ENCODE results near the gene ANGPT4.

ANGPT4 gene

DNA sequence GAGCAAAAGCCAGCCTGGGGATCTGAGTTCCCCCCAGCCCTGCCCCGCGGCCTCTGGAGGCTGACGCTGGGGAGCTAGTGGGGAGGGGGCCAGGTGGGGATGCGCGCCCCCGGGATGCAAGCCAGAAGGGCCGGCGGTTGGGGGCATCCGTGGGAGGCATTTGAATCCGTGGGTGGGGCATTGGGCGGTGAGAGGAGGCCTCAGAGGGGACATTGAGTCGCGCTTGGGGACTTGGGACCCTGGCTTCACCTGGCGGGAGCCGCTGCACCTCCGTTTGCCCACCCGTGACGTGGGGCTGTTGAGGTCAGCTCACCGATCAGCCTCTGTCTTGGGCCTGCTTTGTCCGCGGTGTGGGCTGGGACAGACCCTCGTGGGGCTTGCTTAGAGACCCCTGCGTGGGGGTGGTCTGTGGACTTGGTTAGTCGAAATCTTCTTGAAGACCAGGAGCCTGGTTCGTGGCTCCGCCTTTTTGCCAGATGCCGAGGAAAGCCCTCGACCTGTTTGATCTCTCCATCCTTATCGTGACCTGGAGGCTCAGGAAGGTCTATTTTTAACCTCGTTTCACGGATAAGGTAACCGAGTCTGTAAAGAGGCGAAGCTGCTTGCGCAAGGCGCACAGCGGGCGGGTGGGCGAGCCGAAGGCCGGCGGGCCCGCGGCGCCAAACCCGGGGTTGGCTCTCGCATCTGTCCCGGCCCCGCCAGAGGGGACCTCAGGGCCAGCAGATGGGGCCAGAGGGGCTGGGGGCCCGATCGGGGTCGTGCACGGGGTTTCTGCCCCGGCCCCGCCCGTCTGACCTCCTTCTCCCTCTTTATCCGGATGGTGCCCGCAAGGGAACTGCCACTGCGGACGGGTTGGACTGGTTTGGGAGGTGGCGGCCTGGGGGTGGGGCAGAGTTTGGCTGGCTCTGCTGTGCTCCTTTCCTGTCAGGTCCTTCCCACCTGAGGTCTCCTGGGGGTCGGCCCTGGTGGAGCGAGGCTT lies 74.3 kb downstream of the ANGPT4 start:
- no peak overlapping the region for H3K27ac Mint-ChIP-seq
- H3K4me3 Mint-ChIP-seq, result peak overlapping the region; percentile 76
- H3K9me3 Mint-ChIP-seq, result no peaks in the 10 kb centered on the region
- peaks cover 5% of the 10 kb centered on the region for H3K36me3 Mint-ChIP-seq (ENCODE audit: low read depth)
- H3K4me1 Mint-ChIP-seq (ENCODE audit: low read depth), result peaks cover 47% of the 10 kb centered on the region
- no peaks in the 10 kb centered on the region for H3K27me3 Mint-ChIP-seq

DNA sequence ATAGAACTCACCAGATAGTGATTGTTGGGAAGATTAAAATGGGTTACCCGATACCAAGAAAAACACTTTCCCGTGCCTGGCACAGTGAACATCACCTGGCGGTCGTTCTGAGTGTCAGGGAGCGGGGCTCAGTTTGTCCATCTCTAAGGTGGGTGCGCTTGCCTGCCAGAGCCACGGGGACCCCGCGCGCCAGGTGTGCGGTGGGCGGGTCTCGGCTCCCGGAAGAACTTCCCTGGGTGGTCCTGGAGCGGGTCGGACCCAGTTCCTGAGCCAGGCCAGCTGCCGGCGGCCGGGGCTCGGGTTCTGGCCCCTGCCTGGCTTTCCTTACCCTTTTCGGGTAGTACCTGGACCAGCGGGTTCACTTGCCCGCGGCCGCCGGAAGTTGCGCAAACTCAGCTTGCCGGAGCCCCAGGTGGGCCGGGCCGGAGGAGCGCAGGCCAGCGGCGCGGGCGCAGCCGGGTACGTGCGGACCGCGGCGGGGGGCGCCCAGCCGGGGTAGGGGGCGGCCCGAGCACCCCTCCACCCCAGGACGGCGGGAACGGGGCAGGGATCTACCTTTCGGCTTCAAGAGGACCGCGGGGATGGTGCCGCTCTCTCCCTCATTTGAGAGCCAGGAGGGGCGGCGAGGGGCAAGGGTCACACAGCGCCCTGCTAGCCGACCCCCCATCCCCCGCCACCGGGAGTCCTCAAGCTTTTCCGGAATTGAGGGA lies 75.1 kb downstream of the ANGPT4 start:
- H3K4me3 Mint-ChIP-seq, result peak overlapping the region; percentile 76
- peaks cover 47% of the 10 kb centered on the region for H3K4me1 Mint-ChIP-seq (ENCODE audit: low read depth)
- H3K27me3 Mint-ChIP-seq, result no peaks in the 10 kb centered on the region
- no peaks in the 10 kb centered on the region for H3K9me3 Mint-ChIP-seq
- peaks cover 5% of the 10 kb centered on the region for H3K36me3 Mint-ChIP-seq (ENCODE audit: low read depth)
- no peak overlapping the region for H3K27ac Mint-ChIP-seq

GRCh38 chr20:840503-840857 lies 75.7 kb downstream of the ANGPT4 start:
- H3K4me3 Mint-ChIP-seq, result peak overlapping the region; percentile 57
- H3K27ac Mint-ChIP-seq, result no peak overlapping the region
- H3K36me3 Mint-ChIP-seq (ENCODE audit: low read depth), result peaks cover 5% of the 10 kb centered on the region
- H3K27me3 Mint-ChIP-seq, result no peaks in the 10 kb centered on the region
- H3K9me3 Mint-ChIP-seq, result no peaks in the 10 kb centered on the region
- peaks cover 47% of the 10 kb centered on the region for H3K4me1 Mint-ChIP-seq (ENCODE audit: low read depth)

DNA sequence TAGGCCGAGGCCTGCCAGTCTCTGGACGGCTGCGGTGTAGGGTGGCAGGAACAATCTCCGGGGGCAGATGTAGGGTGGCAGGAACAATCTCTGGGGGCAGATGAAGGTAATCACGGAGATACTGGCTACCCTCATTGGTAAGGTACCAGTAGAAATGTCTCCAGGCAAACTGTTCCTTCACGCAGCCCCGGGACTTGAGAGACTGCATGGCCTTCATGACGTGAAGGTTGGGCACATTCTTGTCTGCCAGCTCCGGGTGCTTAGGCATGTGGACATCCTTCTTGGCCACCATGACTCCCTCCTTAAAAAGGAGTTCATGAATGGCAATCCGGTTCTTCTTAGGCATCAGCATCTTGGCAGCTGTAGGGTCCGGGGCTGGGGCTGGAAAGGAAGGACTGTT lies 76.5 kb downstream of the ANGPT4 start:
- no peak overlapping the region for H3K4me3 Mint-ChIP-seq
- H3K27me3 Mint-ChIP-seq, result no peaks in the 10 kb centered on the region
- H3K36me3 Mint-ChIP-seq (ENCODE audit: low read depth), result peaks cover 5% of the 10 kb centered on the region
- no peak overlapping the region for H3K27ac Mint-ChIP-seq
- no peaks in the 10 kb centered on the region for H3K9me3 Mint-ChIP-seq
- peaks cover 54% of the 10 kb centered on the region for H3K4me1 Mint-ChIP-seq (ENCODE audit: low read depth)

GRCh38 chr20:839015-839414 lies 77.1 kb downstream of the ANGPT4 start:
- Mint-ChIP-seq H3K36me3 (ENCODE audit: low read depth) (peaks cover 5% of the 10 kb centered on the region), H3K27me3 (no peaks in the 10 kb centered on the region), H3K27ac (no peak overlapping the region), H3K4me1 (ENCODE audit: low read depth) (peaks cover 54% of the 10 kb centered on the region), H3K9me3 (no peaks in the 10 kb centered on the region), H3K4me3 (no peak overlapping the region)

GRCh38 chr20:836190-836589 lies 79.9 kb downstream of the ANGPT4 start:
- Mint-ChIP-seq H3K4me1 (ENCODE audit: low read depth) (peaks cover 51% of the 10 kb centered on the region), H3K9me3 (no peaks in the 10 kb centered on the region), H3K27ac (peak overlapping the region; percentile 61), H3K27me3 (no peaks in the 10 kb centered on the region), H3K4me3 (peak overlapping the region; percentile 15), H3K36me3 (ENCODE audit: low read depth) (peaks cover 5% of the 10 kb centered on the region)

- peaks cover 5% of the 10 kb centered on the region for H3K36me3 Mint-ChIP-seq (ENCODE audit: low read depth)
- no peaks in the 10 kb centered on the region for H3K27me3 Mint-ChIP-seq
- peaks cover 51% of the 10 kb centered on the region for H3K4me1 Mint-ChIP-seq (ENCODE audit: low read depth)
- H3K27ac Mint-ChIP-seq, result peak overlapping the region; percentile 61
- H3K4me3 Mint-ChIP-seq, result peak overlapping the region; percentile 66
- H3K9me3 Mint-ChIP-seq, result no peaks in the 10 kb centered on the region
These were observed 80.5 kb downstream of the ANGPT4 start for GRCh38 chr20:835608-836045.

DNA sequence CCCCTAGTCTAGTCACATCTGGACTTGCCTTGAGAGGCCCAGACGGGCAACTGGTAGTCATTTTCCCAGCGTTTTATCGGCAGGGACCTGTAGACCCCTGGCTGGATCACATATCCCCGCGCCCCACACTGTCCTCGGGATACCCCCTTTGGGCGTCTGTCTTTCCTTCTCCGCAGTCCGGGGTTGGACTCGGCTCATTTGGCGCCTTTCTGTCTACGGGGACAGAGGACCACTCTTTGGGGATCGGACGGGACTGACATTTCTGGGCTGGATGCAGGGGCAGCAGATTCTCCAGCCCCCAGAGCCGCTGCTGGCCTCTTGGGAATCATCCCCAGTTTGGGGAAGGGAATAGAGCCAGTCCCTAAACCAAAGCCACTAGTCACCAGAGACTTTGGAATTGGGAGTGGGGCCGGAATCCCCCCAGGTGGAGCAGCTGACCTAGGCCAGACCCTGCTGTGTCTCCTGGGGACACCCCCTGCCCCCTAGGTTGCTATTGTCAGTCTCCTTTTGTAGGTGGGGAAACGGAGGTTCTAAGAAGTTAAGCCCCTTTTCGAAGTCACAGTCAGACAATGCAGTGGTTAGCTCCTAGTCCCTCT lies 81.9 kb downstream of the ANGPT4 start:
- H3K4me3 Mint-ChIP-seq, result peak overlapping the region; percentile 83
- H3K9me3 Mint-ChIP-seq, result no peaks in the 10 kb centered on the region
- H3K36me3 Mint-ChIP-seq (ENCODE audit: low read depth), result peaks cover 5% of the 10 kb centered on the region
- no peaks in the 10 kb centered on the region for H3K27me3 Mint-ChIP-seq
- peaks cover 51% of the 10 kb centered on the region for H3K4me1 Mint-ChIP-seq (ENCODE audit: low read depth)
- H3K27ac Mint-ChIP-seq, result peak overlapping the region; percentile 76

DNA sequence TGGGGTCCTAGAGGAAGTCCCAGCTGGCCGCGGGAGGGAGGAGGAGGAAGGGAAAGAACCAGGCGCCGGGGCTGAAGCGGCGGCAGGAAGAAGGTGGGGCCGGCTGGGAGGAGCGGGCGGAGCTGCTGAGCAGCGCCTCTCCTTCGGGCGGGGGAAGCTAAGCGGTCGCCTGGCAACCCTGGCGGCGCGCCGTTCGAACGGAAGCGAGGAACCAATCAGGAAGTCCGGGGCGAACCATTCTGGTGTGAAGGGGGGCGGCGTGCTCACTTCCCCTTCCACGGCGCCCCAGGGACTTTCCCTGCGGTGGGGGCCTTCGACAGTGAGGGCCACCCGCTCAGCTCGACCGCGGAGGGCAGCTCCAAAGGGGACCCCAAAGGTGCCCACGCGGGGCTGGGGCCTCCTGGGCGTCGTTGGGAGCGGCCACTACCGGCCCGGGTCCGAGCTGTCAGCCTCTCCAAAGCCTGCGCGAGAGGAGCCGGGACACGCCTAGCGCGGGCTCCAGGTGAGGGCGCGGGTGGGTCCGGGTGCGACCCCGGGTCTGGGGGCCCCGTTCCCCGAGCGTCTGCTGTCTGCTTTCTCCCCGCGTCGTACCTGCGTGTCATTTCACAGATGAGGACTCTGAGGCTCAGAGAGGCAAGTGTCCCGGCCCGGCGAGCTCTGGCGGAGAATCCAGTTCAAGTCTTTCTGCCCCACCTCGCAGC lies 82.5 kb downstream of the ANGPT4 start, which contains the start of gene FAM110A:
FAM110A (plus strand) TSS at position 266 of the 701 bp plus-strand sequence. CDS start 11,090 bp downstream, outside the sequence.
- H3K27ac Mint-ChIP-seq, result peak within 1 kb of the TSS; percentile 81
- no peaks in the 10 kb centered on the region for H3K9me3 Mint-ChIP-seq
- peaks cover 50% of the 10 kb centered on the region for H3K4me1 Mint-ChIP-seq (ENCODE audit: low read depth)
- H3K36me3 Mint-ChIP-seq (ENCODE audit: low read depth), result peaks cover 4% of the 10 kb centered on the region
- H3K27me3 Mint-ChIP-seq, result no peaks in the 10 kb centered on the region
- H3K4me3 Mint-ChIP-seq, result peak within 1 kb of the TSS; percentile 83

DNA sequence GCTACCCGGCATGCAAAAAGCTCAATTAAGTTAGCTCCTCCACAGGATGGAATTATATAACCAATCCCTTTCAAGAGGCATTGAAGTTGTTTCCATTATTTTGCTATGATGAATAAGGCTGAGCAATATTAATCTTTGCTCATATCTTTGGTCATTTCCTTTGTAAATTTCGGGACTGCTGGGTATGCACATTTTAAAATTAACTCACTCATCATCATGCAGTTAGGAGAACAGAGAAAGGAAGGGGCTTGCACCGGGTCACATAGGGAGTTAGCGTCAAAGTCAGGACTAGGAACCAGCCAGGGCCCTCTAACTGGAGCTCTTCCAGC lies 83.0 kb downstream of the ANGPT4 start:
- peaks cover 45% of the 10 kb centered on the region for H3K4me1 Mint-ChIP-seq (ENCODE audit: low read depth)

GRCh38 chr20:831956-832355 lies 84.2 kb downstream of the ANGPT4 start:
- Mint-ChIP-seq H3K27me3 (no peaks in the 10 kb centered on the region), H3K4me3 (no peak overlapping the region), H3K9me3 (no peaks in the 10 kb centered on the region), H3K36me3 (ENCODE audit: low read depth) (no peaks in the 10 kb centered on the region), H3K27ac (no peak overlapping the region), H3K4me1 (ENCODE audit: low read depth) (peaks cover 34% of the 10 kb centered on the region)

More for the DNA sequence above, 83.0 kb downstream of the ANGPT4 start:
- Mint-ChIP-seq H3K27me3 (no peaks in the 10 kb centered on the region), H3K36me3 (ENCODE audit: low read depth) (no peaks in the 10 kb centered on the region), H3K4me3 (peak overlapping the region; percentile 83), H3K9me3 (no peaks in the 10 kb centered on the region), H3K27ac (peak overlapping the region; percentile 81)

DNA sequence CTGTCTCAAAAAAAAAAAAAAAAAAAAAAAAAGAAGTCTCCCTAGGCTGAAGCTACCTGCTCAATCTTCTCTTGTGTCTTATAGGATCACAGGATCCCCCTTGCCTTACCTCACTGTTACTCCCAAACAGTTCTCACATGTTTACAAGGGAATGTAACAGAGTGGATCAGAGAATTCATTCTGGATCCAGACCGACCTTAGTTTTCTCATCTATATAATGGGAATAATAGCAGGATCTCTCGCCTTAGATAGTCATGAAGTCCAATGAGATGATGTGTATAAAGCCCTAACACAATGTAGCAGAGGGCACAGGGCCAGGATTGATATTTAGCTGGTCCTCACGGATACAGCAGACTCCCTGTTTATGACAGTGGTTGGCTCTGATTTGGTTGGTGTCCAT lies 84.9 kb downstream of the ANGPT4 start:
- H3K9me3 Mint-ChIP-seq, result no peaks in the 10 kb centered on the region
- peaks cover 27% of the 10 kb centered on the region for H3K4me1 Mint-ChIP-seq (ENCODE audit: low read depth)
- no peaks in the 10 kb centered on the region for H3K36me3 Mint-ChIP-seq (ENCODE audit: low read depth)
- no peaks in the 10 kb centered on the region for H3K27me3 Mint-ChIP-seq
- no peak overlapping the region for H3K27ac Mint-ChIP-seq
- H3K4me3 Mint-ChIP-seq, result no peak overlapping the region

- Mint-ChIP-seq H3K4me3 (no peak overlapping the region), H3K27me3 (no peaks in the 10 kb centered on the region), H3K36me3 (ENCODE audit: low read depth) (no peaks in the 10 kb centered on the region), H3K27ac (no peak overlapping the region), H3K9me3 (no peaks in the 10 kb centered on the region), H3K4me1 (ENCODE audit: low read depth) (peaks cover 20% of the 10 kb centered on the region)
These were observed 86.1 kb downstream of the ANGPT4 start for GRCh38 chr20:830011-830521.

DNA sequence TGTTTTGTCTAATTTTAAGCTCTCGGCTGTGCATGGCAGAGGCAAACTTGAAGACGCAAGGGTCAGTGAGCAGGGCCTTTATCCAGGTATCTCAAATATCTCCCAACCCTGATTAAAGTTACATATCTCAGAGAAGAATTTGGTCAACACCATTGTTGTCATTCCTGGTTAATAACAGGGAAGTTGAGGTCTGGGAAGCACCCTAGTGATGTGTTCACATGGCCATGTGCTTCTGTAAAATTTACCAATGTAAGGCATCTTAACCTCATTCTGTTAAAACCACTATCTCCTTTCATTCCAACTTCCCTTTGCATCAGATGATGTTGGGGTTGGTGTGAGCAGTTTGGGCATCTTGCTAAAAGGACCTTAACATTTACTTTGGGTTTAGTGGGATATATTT lies 86.6 kb downstream of the ANGPT4 start:
- no peak overlapping the region for H3K4me3 Mint-ChIP-seq
- no peaks in the 10 kb centered on the region for H3K36me3 Mint-ChIP-seq (ENCODE audit: low read depth)
- no peak overlapping the region for H3K27ac Mint-ChIP-seq
- H3K9me3 Mint-ChIP-seq, result no peaks in the 10 kb centered on the region
- peaks cover 15% of the 10 kb centered on the region for H3K4me1 Mint-ChIP-seq (ENCODE audit: low read depth)
- no peaks in the 10 kb centered on the region for H3K27me3 Mint-ChIP-seq

Data from stimulated activated naive CD8-positive, alpha-beta T cell treated with anti-CD3 and anti-CD28 coated beads, Interleukin-15, Interleukin-2, amounts not matched to agents 100 ng/mL and 50 ng/mL, for 24 hours (primary cell).